Measurements from ENCODE around the gene MFN2.

DNA sequence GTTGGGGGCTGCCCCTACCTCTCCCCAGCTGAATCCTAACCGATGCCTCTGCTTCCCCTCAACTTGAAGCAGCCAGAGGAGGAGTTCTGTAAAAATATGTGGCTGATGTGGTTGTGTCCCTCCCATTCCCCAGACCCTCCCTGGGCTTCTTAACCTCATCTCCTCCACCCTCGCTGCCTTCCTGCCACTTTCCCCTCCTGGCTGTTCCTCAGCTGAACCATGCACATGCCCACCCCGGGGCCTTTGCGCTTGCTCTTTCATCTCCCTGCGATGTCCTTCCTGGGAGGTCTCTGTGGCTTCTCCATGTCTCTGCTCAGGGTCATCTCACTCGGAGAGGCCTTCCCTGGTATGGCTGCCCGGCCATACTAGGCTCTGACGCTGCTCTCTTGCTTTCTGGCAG is 48.0 kb downstream of the MFN2 start:
- TF ChIP-seq, protein P1, sequence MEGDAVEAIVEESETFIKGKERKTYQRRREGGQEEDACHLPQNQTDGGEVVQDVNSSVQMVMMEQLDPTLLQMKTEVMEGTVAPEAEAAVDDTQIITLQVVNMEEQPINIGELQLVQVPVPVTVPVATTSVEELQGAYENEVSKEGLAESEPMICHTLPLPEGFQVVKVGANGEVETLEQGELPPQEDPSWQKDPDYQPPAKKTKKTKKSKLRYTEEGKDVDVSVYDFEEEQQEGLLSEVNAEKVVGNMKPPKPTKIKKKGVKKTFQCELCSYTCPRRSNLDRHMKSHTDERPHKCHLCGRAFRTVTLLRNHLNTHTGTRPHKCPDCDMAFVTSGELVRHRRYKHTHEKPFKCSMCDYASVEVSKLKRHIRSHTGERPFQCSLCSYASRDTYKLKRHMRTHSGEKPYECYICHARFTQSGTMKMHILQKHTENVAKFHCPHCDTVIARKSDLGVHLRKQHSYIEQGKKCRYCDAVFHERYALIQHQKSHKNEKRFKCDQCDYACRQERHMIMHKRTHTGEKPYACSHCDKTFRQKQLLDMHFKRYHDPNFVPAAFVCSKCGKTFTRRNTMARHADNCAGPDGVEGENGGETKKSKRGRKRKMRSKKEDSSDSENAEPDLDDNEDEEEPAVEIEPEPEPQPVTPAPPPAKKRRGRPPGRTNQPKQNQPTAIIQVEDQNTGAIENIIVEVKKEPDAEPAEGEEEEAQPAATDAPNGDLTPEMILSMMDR (IDR thresholded peaks at IDR 0.05): no peak
- no peak for TF ChIP-seq POLR2A (IDR thresholded peaks at IDR 0.05)

Data from heart left ventricle (tissue), 13 donors.